GM12801 (cell line): ENCODE data around the gene ADAM19.

Source experiments
- CTCF ChIP-seq: IDR thresholded peaks from one replicate; pipeline ENCODE4 v1.5.1; 2011; ENCODE audit warnings: control low read depth; ENCODE audit not compliant: insufficient read length; ENCODE audit errors: extremely low read depth

The ADAM19 gene

DNA sequence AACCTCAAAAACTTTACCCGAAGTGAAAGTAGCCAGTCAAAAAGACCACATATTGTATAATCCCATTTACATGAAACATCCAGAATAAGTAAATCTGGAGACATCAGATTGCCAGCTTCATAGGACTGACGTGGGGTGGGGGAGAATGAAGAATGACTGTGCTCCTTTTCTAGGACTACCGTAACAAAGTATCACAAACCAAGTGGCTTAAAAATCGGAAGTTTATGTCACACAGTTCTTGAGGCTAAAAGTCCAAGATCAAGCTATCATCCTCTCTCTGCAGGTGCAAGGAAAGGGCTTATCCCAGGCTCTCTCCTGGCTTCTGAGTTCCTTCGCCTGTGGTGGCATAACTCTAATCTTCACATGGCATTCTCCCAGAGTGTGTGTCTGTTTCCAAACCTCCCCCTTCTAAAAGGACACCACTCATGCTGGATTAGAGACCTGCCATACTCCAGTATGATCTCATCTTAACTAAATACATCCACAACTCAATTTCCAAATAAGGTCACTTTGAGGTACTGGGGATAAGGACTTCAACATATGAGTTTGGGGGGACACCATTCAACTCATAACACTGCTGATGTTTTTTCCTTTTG lies 25.5 kb downstream of the ADAM19 start:
- TF ChIP-seq CTCF = no peak

DNA sequence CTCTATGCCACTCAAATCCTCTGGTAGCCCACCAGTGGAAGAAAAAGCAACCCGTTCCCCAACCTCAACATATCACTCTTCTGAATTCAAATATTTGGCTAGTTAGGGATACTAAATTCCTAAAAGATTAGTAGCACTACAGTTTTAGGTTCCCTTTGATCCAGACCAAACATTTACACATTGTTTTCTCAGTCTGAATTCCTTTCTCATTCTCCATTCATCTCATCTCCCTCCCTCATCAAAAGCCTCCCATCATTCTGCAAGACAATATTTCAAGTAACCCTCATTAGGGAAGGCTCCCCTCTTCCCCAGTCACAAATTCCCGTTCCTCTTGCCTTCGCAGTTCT lies 26.3 kb downstream of the ADAM19 start:
- no peak for TF ChIP-seq CTCF

- TF ChIP-seq CTCF = no peak
Observed at GRCh38 chr5:157548513-157549282, 26.9 kb downstream of the ADAM19 start.

DNA sequence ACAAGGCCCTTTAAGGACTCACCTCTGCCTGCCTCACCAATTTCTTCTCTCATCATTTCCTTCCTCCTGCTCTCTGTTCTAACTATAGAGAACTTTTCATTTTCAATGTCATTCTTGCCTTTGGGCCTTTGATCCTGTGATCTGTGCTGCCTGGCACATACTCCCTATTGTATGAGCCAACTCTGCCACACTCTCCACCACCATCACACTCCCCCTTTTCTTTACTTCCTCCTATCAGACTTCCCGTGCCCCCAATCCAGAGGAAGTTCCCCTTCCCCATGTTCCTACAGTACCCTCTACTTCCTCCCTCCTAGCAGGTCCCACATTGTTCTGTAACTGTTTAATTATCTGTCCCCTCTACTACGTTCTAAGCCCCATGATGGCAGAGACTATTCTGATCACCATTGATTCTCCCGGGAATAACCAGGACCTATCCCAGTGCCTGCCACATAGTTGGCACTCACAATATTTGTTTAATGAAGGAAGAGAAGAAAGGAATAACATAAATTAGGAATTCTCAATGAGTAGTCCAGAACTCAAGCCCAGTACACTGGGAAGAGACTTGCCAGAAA lies 27.5 kb downstream of the ADAM19 start:
- TF ChIP-seq CTCF = no peak

DNA sequence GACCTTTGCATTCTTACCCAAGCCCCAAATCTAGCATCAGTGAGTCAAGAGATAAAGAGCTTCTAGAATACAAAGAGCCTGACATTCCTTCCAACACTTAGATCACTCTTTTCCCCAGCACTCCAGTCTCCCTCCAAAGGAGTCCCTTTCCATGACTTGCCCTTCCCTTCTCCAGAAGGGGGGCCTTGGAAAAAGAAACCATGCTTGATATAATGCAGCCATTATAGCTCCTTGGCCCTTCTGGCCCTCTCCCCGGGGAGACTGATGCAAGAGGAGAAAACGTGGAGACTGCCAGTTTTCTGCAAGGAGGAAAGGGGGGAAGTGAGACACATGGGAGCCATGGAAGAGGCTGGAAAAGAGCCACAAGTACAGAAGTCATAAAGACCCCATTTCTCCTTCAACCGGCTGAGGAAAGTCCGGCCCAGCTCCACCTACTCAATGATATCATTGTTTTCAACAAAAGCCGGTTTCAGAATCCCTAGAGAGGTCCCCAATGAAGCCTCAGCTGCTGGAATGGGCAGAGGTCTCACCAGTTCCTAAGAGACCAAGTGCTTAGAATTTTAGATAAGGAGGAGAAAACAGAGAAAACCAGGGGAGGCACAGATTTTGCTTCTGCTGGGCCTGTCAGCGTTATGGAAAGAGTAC lies 29.0 kb downstream of the ADAM19 start:
- TF ChIP-seq CTCF = no peak

GRCh38 chr5:157545610-157546310 lies 29.8 kb downstream of the ADAM19 start:
- TF ChIP-seq CTCF = no peak

- TF ChIP-seq CTCF = no peak
Observed at GRCh38 chr5:157544623-157544989, 31.0 kb downstream of the ADAM19 start.
